K562 (cell line): ENCODE results near the gene SPTBN4. TPM values are rescaled to one million over a fixed set of nuclear protein-coding genes. Genes with fewer than 3 reads are reported as not detected.

ENCODE experiments used
- DIDO1 ChIP-seq: fragments of 450-650 bp; IDR thresholded peaks from 2 replicates; pipeline ENCODE4 v1.6.1; 2016; ENCODE audit warnings: low read depth, missing biosample characterization, missing genetic modification characterization
- E4F1 ChIP-seq: fragments of 250-450 bp; sonication (Bioruptor Pico); IDR thresholded peaks from 2 replicates; pipeline ENCODE4 v1.5.0; 2021; ENCODE audit warnings: mild to moderate bottlenecking, borderline replicate concordance
- HDAC3 ChIP-seq: fragments of 450-650 bp; IDR thresholded peaks from 2 replicates; pipeline ENCODE4 v1.6.1; 2018; ENCODE audit warnings: borderline replicate concordance, mild to moderate bottlenecking, moderate library complexity; ENCODE audit not compliant: partially characterized antibody
- HMGN3 ChIP-seq: IDR thresholded peaks from 2 replicates; pipeline ENCODE4 v1.6.1; 2011; ENCODE audit warnings: borderline replicate concordance, low read depth, mild to moderate bottlenecking, mixed read lengths, low read length; ENCODE audit not compliant: insufficient read length; ENCODE audit errors: extremely low read depth
- IFI16 ChIP-seq: fragments of 250-450 bp; sonication (Bioruptor Pico); IDR thresholded peaks from 2 replicates; pipeline ENCODE4 v2.1.2; 2022; ENCODE audit warnings: mild to moderate bottlenecking, inconsistent platforms
- JUNB ChIP-seq: fragments of 450-650 bp; formaldehyde crosslinking; conservative IDR thresholded peaks from 2 replicates; pipeline ENCODE4 v1.4.0; 2020; ENCODE audit warnings: mild to moderate bottlenecking
- LCOR ChIP-seq: sonication (generic); formaldehyde crosslinking; IDR thresholded peaks from 2 replicates; pipeline ENCODE4 v1.8.0; 2022; ENCODE audit warnings: mild to moderate bottlenecking, missing genetic modification reagents
- NEUROD1 ChIP-seq: fragments of 150-350 bp; IDR thresholded peaks from 2 replicates; pipeline ENCODE4 v1.6.1; 2014; ENCODE audit warnings: borderline replicate concordance, low read length, low read depth; ENCODE audit not compliant: partially characterized antibody
- NFE2L1 ChIP-seq: fragments of 450-650 bp; IDR thresholded peaks from 2 replicates; pipeline ENCODE4 v1.6.1; 2016; ENCODE audit warnings: missing genetic modification characterization, low read depth, mild to moderate bottlenecking, missing compliant biosample characterization, moderate library complexity, borderline replicate concordance
- NRF1 ChIP-seq, 2 experiments: fragments of 450-650 bp; IDR thresholded peaks in 1 of 2; conservative IDR thresholded peaks in 1 of 2; 2 replicates each; pipeline ENCODE4 v1.6.1; 2014; ENCODE audit warnings: mild to moderate bottlenecking in 2 of 2
- PCBP1 ChIP-seq: fragments of 200-400 bp; formaldehyde crosslinking; IDR thresholded peaks from 2 replicates; pipeline ENCODE4 v1.6.1; 2018; ENCODE audit warnings: mild to moderate bottlenecking, low read depth, low read length; ENCODE audit not compliant: poor library complexity, severe bottlenecking
- POLR2B ChIP-seq: fragments of 450-650 bp; IDR thresholded peaks from 2 replicates; pipeline ENCODE4 v1.6.1; 2018; ENCODE audit warnings: low read depth; ENCODE audit not compliant: partially characterized antibody
- SIN3A ChIP-seq, 2 experiments: fragments of 150-350 bp in 1 of 2; IDR thresholded peaks; 2 replicates each; pipeline ENCODE4 v1.6.1; 2011 to 2016; ENCODE audit warnings: borderline replicate concordance in 2 of 2, low read depth in 2 of 2, low read length in 2 of 2, mild to moderate bottlenecking in 2 of 2, moderate library complexity in 2 of 2; ENCODE audit not compliant: control insufficient read depth in 1 of 2
- STAT5A ChIP-seq: IDR thresholded peaks from 2 replicates; pipeline ENCODE4 v1.6.1; 2012; ENCODE audit warnings: low read length, inconsistent platforms, borderline replicate concordance
- TCF3 ChIP-seq: sonication (generic); formaldehyde crosslinking; IDR thresholded peaks from 2 replicates; pipeline ENCODE4 v1.4.0; 2020; ENCODE audit warnings: mild to moderate bottlenecking, missing genetic modification reagents
- TGIF2 ChIP-seq: sonication (generic); formaldehyde crosslinking; IDR thresholded peaks from 2 replicates; pipeline ENCODE4 v1.8.1; 2022; ENCODE audit warnings: mild to moderate bottlenecking, missing genetic modification reagents, moderate library complexity
- TRIM24 ChIP-seq, 2 experiments: fragments of 450-650 bp; IDR thresholded peaks; 2 replicates each; pipeline ENCODE4 v1.6.1; 2016
- U2AF1 ChIP-seq: fragments of 200-400 bp; formaldehyde crosslinking; optimal IDR thresholded peaks from 2 replicates; pipeline ENCODE3; 2017; ENCODE audit warnings: mild to moderate bottlenecking, low read depth, low read length, moderate library complexity
- ZBED1 ChIP-seq: IDR thresholded peaks from 2 replicates; pipeline ENCODE4 v1.6.1; 2014
- ZFP30 ChIP-seq: fragments of 250-450 bp; sonication (Bioruptor Pico); IDR thresholded peaks from 2 replicates; pipeline ENCODE4 v1.8.0; 2022; ENCODE audit warnings: moderate library complexity, mild to moderate bottlenecking, inconsistent platforms, borderline replicate concordance
- ZNF311 ChIP-seq: fragments of 250-450 bp; sonication (Bioruptor Pico); IDR thresholded peaks from 2 replicates; pipeline ENCODE4 v1.4.0; 2020; ENCODE audit warnings: mild to moderate bottlenecking, moderate library complexity
- ZNF639 ChIP-seq, 2 experiments: fragments of 200-800 bp in 1 of 2; sonication (Bioruptor generic) in 1 of 2; sonication (generic) in 1 of 2; formaldehyde crosslinking in 1 of 2; IDR thresholded peaks in 1 of 2; conservative IDR thresholded peaks in 1 of 2; 2 replicates each; pipeline versions ENCODE4 v1.5.0 to v1.6.1; 2016 to 2020; ENCODE audit warnings: missing compliant biosample characterization in 1 of 2, missing genetic modification characterization in 1 of 2, missing genetic modification reagents in 1 of 2
- polyA plus RNA-seq, 8 experiments: library from polyadenylated mRNA; depleted of rRNA in 4 of 8; stranded (reverse) in 5 of 8; unstranded in 3 of 8; fragments of >200 nt; fragmentation: Nextera tagmentation in 2 of 8; fragmentation: Illumina TruSeq in 1 of 8; extraction: Ambion mirVana in 2 of 8; extraction: Trizol in 1 of 8; gene quantifications; 2 replicates each; pipeline versions ENCODE4 v1.2.1 to v1.2.3, GENCODE V29; 2011 to 2014; ENCODE audit warnings: inconsistent platforms in 1 of 8, missing spikeins in 1 of 8
- total RNA-seq, 7 experiments: library from RNA; depleted of rRNA in 6 of 7; stranded (reverse); fragments of >200 nt in 6 of 7; fragmentation: Illumina TruSeq in 2 of 7; extraction: Trizol in 2 of 7; gene quantifications; 2 replicates each; pipeline versions ENCODE4 v1.2.1 to v1.2.3, GENCODE V29; 2011 to 2021; ENCODE audit warnings: low replicate concordance in 1 of 7
- TF ChIP-seq, protein P1 (sequence below), 2 experiments: fragments of 450-650 bp; IDR thresholded peaks; 2 replicates each; pipeline ENCODE4 v1.6.1; 2016

SPTBN4 gene
- total and polyA plus RNA-seq, 9 of the 15 experiments (the other 6 are each of a cell fraction or from before 2014, with no cell fraction given) = 0.01 to 1.5 (median 0.86) TPM

GRCh38 chr19:40465557-40466218 is 1.1 kb upstream of the SPTBN4 start, which contains the start of gene BLVRB (continued):
- TF ChIP-seq, protein P1, sequence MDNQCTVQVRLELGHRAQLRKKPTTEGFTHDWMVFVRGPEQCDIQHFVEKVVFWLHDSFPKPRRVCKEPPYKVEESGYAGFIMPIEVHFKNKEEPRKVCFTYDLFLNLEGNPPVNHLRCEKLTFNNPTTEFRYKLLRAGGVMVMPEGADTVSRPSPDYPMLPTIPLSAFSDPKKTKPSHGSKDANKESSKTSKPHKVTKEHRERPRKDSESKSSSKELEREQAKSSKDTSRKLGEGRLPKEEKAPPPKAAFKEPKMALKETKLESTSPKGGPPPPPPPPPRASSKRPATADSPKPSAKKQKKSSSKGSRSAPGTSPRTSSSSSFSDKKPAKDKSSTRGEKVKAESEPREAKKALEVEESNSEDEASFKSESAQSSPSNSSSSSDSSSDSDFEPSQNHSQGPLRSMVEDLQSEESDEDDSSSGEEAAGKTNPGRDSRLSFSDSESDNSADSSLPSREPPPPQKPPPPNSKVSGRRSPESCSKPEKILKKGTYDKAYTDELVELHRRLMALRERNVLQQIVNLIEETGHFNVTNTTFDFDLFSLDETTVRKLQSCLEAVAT (IDR thresholded peaks at IDR 0.05) = peak in 1 of 2 experiments; percentile 57; a peak in 1 of 4 replicates
- peak; percentile 81 for TF ChIP-seq HMGN3
- no peak for TF ChIP-seq ZNF639 (CRISPR knock-in tag; conservative IDR thresholded peaks at IDR 0.05 in 1 of 2, IDR thresholded peaks at IDR 0.05 in 1 of 2)
- 0 out of 2 replicates have a peak, but pooled peaks have one; percentile 41 for TF ChIP-seq IFI16 (CRISPR knock-in tag)
- TF ChIP-seq POLR2B = peak; percentile 93
- no peak for TF ChIP-seq E4F1
- no peak for TF ChIP-seq STAT5A
- no peak for TF ChIP-seq TRIM24 (IDR thresholded peaks at IDR 0.05)
- no peak for TF ChIP-seq NEUROD1
- peak; percentile 88 to 90 for TF ChIP-seq NRF1 (conservative IDR thresholded peaks at IDR 0.05 in 1 of 2, IDR thresholded peaks at IDR 0.05 in 1 of 2)
- peak; percentile 65; the same call in 1 of the 2 replicates for TF ChIP-seq LCOR
- no peak for TF ChIP-seq TGIF2 (CRISPR knock-in tag)
- TF ChIP-seq JUNB (CRISPR knock-in tag) = no peak
- TF ChIP-seq ZNF311 = no peak
- no peak for TF ChIP-seq DIDO1 (tag)
- TF ChIP-seq PCBP1 = no peak
- no peak for TF ChIP-seq U2AF1
- TF ChIP-seq TCF3 (CRISPR knock-in tag) = 0 out of 2 replicates have a peak, but pooled peaks have one; percentile 21
- no peak; a peak in 1 of 4 replicates for TF ChIP-seq SIN3A (IDR thresholded peaks at IDR 0.05; ENCODE audit: borderline replicate concordance in 2 of 2, control insufficient read depth in 1 of 2, low read depth in 2 of 2, low read length in 2 of 2)
- TF ChIP-seq HDAC3 = no peak
- TF ChIP-seq ZBED1 = 0 out of 2 replicates have a peak, but pooled peaks have one; percentile 23
- no peak for TF ChIP-seq ZFP30
- TF ChIP-seq NFE2L1 (tag) = no peak
